Osteoblast (primary cell): ENCODE measurements around the gene LRRC8D. TPM values are rescaled to one million over a fixed set of nuclear protein-coding genes. Genes with fewer than 3 reads are reported as not detected.

Source experiments
- DNase-seq: peaks from one replicate; pipeline ENCODE4 v3.0.0; 2011; ENCODE audit warnings: low spot score, mixed read lengths; ENCODE audit not compliant: insufficient read length; ENCODE audit errors: missing footprints
- H2AFZ ChIP-seq: 2 replicates; pipeline ENCODE4 v1.6.0; 2011; ENCODE audit warnings: mild to moderate bottlenecking, low read length
- H3K27ac ChIP-seq: 2 replicates; pipeline ENCODE4 v1.5.1; 2011; ENCODE audit warnings: mild to moderate bottlenecking, low read depth, low read length, moderate library complexity
- H3K27me3 ChIP-seq: 2 replicates; pipeline ENCODE4 v1.6.0; 2012; ENCODE audit warnings: mild to moderate bottlenecking, control low read depth, inconsistent platforms, low read length, moderate library complexity; ENCODE audit not compliant: insufficient read depth
- H3K36me3 ChIP-seq: 2 replicates; pipeline ENCODE4 v1.5.1; 2011; ENCODE audit warnings: mild to moderate bottlenecking, low read length, control low read depth, moderate library complexity; ENCODE audit not compliant: insufficient read depth
- H3K4me1 ChIP-seq: 2 replicates; pipeline ENCODE4 v1.5.1; 2011; ENCODE audit warnings: mild to moderate bottlenecking, low read length, control low read depth, moderate library complexity; ENCODE audit not compliant: insufficient read depth
- H3K4me2 ChIP-seq: 2 replicates; pipeline ENCODE4 v1.6.0; 2011; ENCODE audit warnings: mild to moderate bottlenecking, low read length; ENCODE audit not compliant: insufficient read depth
- H3K4me3 ChIP-seq: fragments of 200-600 bp; sonication (generic); 3 replicates; pipeline ENCODE4 v1.5.1; 2012; ENCODE audit warnings: mild to moderate bottlenecking, low read length, inconsistent platforms; ENCODE audit not compliant: insufficient read depth
- H3K79me2 ChIP-seq: 2 replicates; pipeline ENCODE4 v1.6.0; 2012; ENCODE audit warnings: mild to moderate bottlenecking, low read length, control low read depth, inconsistent platforms; ENCODE audit not compliant: insufficient read depth
- H3K9me3 ChIP-seq: 2 replicates; pipeline ENCODE4 v1.5.1; 2011; ENCODE audit warnings: low read depth, low read length, control low read depth
- H4K20me1 ChIP-seq: 2 replicates; pipeline ENCODE4 v1.6.0; 2012; ENCODE audit warnings: mild to moderate bottlenecking, low read length, control low read depth; ENCODE audit not compliant: insufficient read depth
- total RNA-seq: library from RNA; depleted of rRNA; stranded (reverse); fragments of >200 nt; gene quantifications from 2 replicates; pipeline ENCODE4 v1.2.3, GENCODE V29; 2012
- TF ChIP-seq, protein P1 (sequence below): IDR thresholded peaks from 2 replicates; pipeline ENCODE4 v1.5.1; 2011; ENCODE audit warnings: mild to moderate bottlenecking, low read depth, low read length, moderate library complexity; ENCODE audit errors: extremely low read depth

The LRRC8D gene
- total RNA-seq, 1 donor = 30.4 TPM

GRCh38 chr1:89807983-89808382 is 12.8 kb upstream of the LRRC8D start:
- no peaks in the 10 kb centered on the region for H3K36me3 ChIP-seq
- no peaks in the 10 kb centered on the region for H3K79me2 ChIP-seq
- no peak overlapping the region for H3K27ac ChIP-seq
- H3K4me1 ChIP-seq = peaks cover 18% of the 10 kb centered on the region
- no peak for DNase-seq
- no peaks in the 10 kb centered on the region for H3K27me3 ChIP-seq
- H3K9me3 ChIP-seq = no peaks in the 10 kb centered on the region
- no peaks in the 10 kb centered on the region for H4K20me1 ChIP-seq
- H3K4me2 ChIP-seq = no peak overlapping the region
- no peak overlapping the region for H3K4me3 ChIP-seq
- TF ChIP-seq, protein P1, sequence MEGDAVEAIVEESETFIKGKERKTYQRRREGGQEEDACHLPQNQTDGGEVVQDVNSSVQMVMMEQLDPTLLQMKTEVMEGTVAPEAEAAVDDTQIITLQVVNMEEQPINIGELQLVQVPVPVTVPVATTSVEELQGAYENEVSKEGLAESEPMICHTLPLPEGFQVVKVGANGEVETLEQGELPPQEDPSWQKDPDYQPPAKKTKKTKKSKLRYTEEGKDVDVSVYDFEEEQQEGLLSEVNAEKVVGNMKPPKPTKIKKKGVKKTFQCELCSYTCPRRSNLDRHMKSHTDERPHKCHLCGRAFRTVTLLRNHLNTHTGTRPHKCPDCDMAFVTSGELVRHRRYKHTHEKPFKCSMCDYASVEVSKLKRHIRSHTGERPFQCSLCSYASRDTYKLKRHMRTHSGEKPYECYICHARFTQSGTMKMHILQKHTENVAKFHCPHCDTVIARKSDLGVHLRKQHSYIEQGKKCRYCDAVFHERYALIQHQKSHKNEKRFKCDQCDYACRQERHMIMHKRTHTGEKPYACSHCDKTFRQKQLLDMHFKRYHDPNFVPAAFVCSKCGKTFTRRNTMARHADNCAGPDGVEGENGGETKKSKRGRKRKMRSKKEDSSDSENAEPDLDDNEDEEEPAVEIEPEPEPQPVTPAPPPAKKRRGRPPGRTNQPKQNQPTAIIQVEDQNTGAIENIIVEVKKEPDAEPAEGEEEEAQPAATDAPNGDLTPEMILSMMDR = no peak
- H2AFZ ChIP-seq = no peak overlapping the region

GRCh38 chr1:89808441-89809117 is 12.3 kb upstream of the LRRC8D start:
- no peaks in the 10 kb centered on the region for H4K20me1 ChIP-seq
- no peaks in the 10 kb centered on the region for H3K27me3 ChIP-seq
- H3K27ac ChIP-seq = no peak overlapping the region
- H3K79me2 ChIP-seq = no peaks in the 10 kb centered on the region
- peak overlapping the region; percentile 24 for H3K4me2 ChIP-seq
- no peak overlapping the region for H3K4me3 ChIP-seq
- DNase-seq = no peak
- peaks cover 18% of the 10 kb centered on the region for H3K4me1 ChIP-seq
- no peaks in the 10 kb centered on the region for H3K9me3 ChIP-seq
- H3K36me3 ChIP-seq = no peaks in the 10 kb centered on the region
- H2AFZ ChIP-seq = no peak overlapping the region
- TF ChIP-seq, protein P1 = no peak

- Histone ChIP-seq H3K4me2 (no peak overlapping the region), H3K79me2 (no peaks in the 10 kb centered on the region), H4K20me1 (no peaks in the 10 kb centered on the region), H3K4me1 (peaks cover 18% of the 10 kb centered on the region), H3K36me3 (no peaks in the 10 kb centered on the region), H3K27ac (peak overlapping the region; percentile 1), H3K9me3 (no peaks in the 10 kb centered on the region), H3K27me3 (no peaks in the 10 kb centered on the region), H3K4me3 (no peak overlapping the region), H2AFZ (no peak overlapping the region)
- DNase-seq = no peak
- TF ChIP-seq, protein P1 = no peak
These were observed 11.3 kb upstream of the LRRC8D start for GRCh38 chr1:89809556-89809955.

- Histone ChIP-seq H3K4me2 (no peak overlapping the region), H3K27ac (no peak overlapping the region), H3K36me3 (no peaks in the 10 kb centered on the region), H3K79me2 (no peaks in the 10 kb centered on the region), H3K4me3 (no peak overlapping the region), H3K27me3 (no peaks in the 10 kb centered on the region), H3K9me3 (no peaks in the 10 kb centered on the region), H4K20me1 (no peaks in the 10 kb centered on the region), H3K4me1 (peaks cover 18% of the 10 kb centered on the region), H2AFZ (no peak overlapping the region)
- TF ChIP-seq, protein P1 = no peak
- no peak for DNase-seq
These were observed 10.5 kb upstream of the LRRC8D start for GRCh38 chr1:89810302-89810701.
